IPS-20b (cell line): Measurements from ENCODE around the gene CCDC77.

Source experiments
- H3K27ac ChIP-seq: one replicate; pipeline ENCODE4 v1.5.1; 2013; ENCODE audit warnings: low read length
- H3K27me3 ChIP-seq: 2 replicates; pipeline ENCODE4 v1.6.1; 2013; ENCODE audit warnings: mild to moderate bottlenecking, low read length, inconsistent platforms; ENCODE audit not compliant: insufficient read depth
- H3K36me3 ChIP-seq: 2 replicates; pipeline ENCODE4 v1.6.1; 2013; ENCODE audit warnings: low read depth, mild to moderate bottlenecking, inconsistent platforms, low read length, moderate library complexity; ENCODE audit not compliant: insufficient read depth
- H3K4me1 ChIP-seq: 2 replicates; pipeline ENCODE4 v1.6.1; 2013; ENCODE audit warnings: mild to moderate bottlenecking, control low read depth, inconsistent platforms, low read length, moderate library complexity; ENCODE audit not compliant: insufficient read depth
- H3K4me3 ChIP-seq: 2 replicates; pipeline ENCODE4 v1.5.1; 2013; ENCODE audit warnings: mild to moderate bottlenecking, low read length, inconsistent platforms
- H3K9ac ChIP-seq: 2 replicates; pipeline ENCODE4 v1.6.1; 2013; ENCODE audit warnings: low read depth, mild to moderate bottlenecking, inconsistent platforms, low read length, moderate library complexity
- H3K9me3 ChIP-seq: 2 replicates; pipeline ENCODE4 v1.6.1; 2013; ENCODE audit warnings: mild to moderate bottlenecking, low read depth, low read length, inconsistent platforms; ENCODE audit not compliant: insufficient read depth

The CCDC77 gene

GRCh38 chr12:467591-467990 is 66.1 kb downstream of the CCDC77 start:
- Histone ChIP-seq H3K27me3 (peaks cover 4% of the 10 kb centered on the region), H3K27ac (no peak overlapping the region), H3K4me1 (no peaks in the 10 kb centered on the region)

DNA sequence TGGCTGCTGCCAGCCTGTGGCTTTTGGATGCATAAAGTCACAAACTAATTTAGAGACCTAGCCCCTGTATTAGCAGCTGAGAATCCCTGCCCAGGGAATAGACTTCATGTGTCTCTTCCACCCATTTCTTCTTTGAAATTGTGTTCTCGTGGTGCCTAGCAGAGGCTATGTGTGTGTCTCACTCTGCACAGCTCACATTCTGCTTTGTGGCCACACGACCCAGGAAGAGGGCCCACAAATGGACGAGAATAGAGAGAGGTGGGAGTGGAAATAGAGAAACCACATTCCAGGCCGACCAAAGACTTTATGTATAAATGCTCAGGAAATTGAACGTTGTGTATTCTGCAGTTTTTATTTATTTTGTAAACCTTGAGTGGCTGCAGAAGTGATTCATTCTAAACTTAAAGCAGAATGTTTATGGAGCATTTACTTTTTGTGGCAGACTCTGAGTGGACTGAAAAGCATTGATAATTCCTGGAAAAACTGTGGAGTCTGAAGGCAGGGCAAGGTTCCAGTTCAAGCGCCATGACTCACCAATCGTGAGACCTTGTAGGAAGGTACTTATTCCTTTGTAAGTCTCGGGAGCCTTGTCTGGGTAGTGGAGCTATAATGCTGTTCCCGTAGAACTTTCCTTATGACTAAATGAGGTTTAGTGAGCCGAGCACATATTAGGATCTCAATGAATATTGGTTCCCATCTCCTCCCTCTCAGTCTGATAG is 67.4 kb downstream of the CCDC77 start:
- Histone ChIP-seq H3K9ac (no peak overlapping the region), H3K9me3 (no peaks in the 10 kb centered on the region), H3K4me3 (no peak overlapping the region)

More at GRCh38 chr12:467591-467990, 66.1 kb downstream of the CCDC77 start:
- Histone ChIP-seq H3K4me3 (no peak overlapping the region), H3K36me3 (no peaks in the 10 kb centered on the region), H3K9me3 (no peaks in the 10 kb centered on the region), H3K9ac (no peak overlapping the region)

DNA sequence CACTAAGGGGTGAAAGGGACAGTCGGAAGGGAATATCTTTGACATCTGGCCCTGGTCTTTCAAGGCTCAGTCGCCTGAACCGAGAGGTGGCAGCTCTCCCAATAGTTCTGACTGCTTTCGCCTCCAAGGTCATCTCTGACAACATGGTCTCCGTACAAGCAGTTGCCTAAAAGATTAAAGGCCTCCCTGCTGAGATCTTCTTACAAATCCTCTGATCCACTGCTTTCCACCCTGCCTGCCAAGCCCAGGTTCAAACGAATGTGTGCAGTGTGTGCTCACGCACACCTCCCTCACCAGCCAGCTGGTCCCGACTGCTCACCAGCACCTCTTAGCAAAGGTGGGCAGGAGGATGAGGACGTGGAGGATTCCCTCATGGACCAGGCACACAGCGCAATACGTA is 68.7 kb downstream of the CCDC77 start:
- no peak overlapping the region for H3K9ac ChIP-seq
- H3K36me3 ChIP-seq = no peaks in the 10 kb centered on the region
- no peak overlapping the region for H3K27ac ChIP-seq
- no peaks in the 10 kb centered on the region for H3K9me3 ChIP-seq
- no peaks in the 10 kb centered on the region for H3K27me3 ChIP-seq
- H3K4me1 ChIP-seq = peaks cover 4% of the 10 kb centered on the region
- no peak overlapping the region for H3K4me3 ChIP-seq

More for the DNA sequence above, 67.4 kb downstream of the CCDC77 start:
- H3K27ac ChIP-seq = no peak overlapping the region
- no peaks in the 10 kb centered on the region for H3K36me3 ChIP-seq
- no peaks in the 10 kb centered on the region for H3K27me3 ChIP-seq
- no peaks in the 10 kb centered on the region for H3K4me1 ChIP-seq

- Histone ChIP-seq H3K9me3 (no peaks in the 10 kb centered on the region), H3K4me1 (peaks cover 4% of the 10 kb centered on the region), H3K27me3 (no peaks in the 10 kb centered on the region), H3K4me3 (no peak overlapping the region), H3K36me3 (no peaks in the 10 kb centered on the region), H3K27ac (no peak overlapping the region), H3K9ac (no peak overlapping the region)
Measured at GRCh38 chr12:473198-473597, 71.8 kb downstream of the CCDC77 start.

GRCh38 chr12:473863-474577 is 72.6 kb downstream of the CCDC77 start:
- Histone ChIP-seq H3K4me1 (peaks cover 4% of the 10 kb centered on the region), H3K9me3 (no peaks in the 10 kb centered on the region), H3K4me3 (no peak overlapping the region), H3K36me3 (no peaks in the 10 kb centered on the region), H3K9ac (no peak overlapping the region), H3K27me3 (no peaks in the 10 kb centered on the region), H3K27ac (no peak overlapping the region)

DNA sequence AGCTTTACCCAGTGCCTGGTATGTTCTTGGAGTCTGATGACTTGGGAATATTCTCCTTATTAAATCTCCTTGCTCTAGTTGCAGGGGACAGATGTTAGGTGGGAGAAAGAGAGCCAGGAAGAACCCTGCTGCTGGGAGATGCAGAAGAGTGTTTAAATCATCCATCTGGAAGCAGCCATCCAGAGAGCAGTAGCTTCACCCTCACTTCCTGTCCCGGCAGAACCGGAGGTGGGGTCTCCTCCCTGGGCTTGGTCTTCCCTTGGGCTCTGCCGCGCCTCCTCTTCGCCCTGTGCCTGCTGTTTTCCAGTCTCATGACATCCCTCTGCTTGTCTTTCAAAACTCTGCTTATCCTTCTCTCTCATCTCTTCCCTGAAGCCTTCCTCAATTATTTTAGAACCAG is 73.8 kb downstream of the CCDC77 start:
- no peak overlapping the region for H3K27ac ChIP-seq
- H3K9ac ChIP-seq = no peak overlapping the region
- H3K4me1 ChIP-seq = peaks cover 4% of the 10 kb centered on the region
- H3K4me3 ChIP-seq = no peak overlapping the region
- no peaks in the 10 kb centered on the region for H3K36me3 ChIP-seq
- no peaks in the 10 kb centered on the region for H3K9me3 ChIP-seq
- no peaks in the 10 kb centered on the region for H3K27me3 ChIP-seq

DNA sequence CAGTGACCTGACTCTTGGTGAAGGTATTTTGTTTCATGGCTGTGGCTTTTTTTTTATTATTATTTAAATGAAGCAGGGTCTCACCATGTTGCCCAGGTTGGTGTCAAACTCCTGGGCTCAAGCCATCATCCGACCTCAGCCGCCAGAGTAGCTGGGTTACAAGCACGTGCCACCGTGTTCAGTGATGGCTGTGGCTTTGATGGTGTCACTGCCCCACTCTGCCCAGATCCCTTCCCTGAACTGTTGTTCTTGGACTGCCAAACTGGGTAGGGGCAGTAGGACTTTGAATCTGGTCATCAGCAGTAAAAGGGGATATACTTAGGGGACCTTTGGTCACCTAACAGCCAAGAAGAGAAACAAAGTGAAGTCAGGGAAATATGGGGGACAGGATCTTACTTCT is 77.7 kb downstream of the CCDC77 start:
- Histone ChIP-seq H3K4me1 (peaks cover 1% of the 10 kb centered on the region), H3K36me3 (no peaks in the 10 kb centered on the region), H3K27me3 (no peaks in the 10 kb centered on the region), H3K27ac (no peak overlapping the region), H3K9ac (no peak overlapping the region), H3K4me3 (no peak overlapping the region), H3K9me3 (no peaks in the 10 kb centered on the region)

DNA sequence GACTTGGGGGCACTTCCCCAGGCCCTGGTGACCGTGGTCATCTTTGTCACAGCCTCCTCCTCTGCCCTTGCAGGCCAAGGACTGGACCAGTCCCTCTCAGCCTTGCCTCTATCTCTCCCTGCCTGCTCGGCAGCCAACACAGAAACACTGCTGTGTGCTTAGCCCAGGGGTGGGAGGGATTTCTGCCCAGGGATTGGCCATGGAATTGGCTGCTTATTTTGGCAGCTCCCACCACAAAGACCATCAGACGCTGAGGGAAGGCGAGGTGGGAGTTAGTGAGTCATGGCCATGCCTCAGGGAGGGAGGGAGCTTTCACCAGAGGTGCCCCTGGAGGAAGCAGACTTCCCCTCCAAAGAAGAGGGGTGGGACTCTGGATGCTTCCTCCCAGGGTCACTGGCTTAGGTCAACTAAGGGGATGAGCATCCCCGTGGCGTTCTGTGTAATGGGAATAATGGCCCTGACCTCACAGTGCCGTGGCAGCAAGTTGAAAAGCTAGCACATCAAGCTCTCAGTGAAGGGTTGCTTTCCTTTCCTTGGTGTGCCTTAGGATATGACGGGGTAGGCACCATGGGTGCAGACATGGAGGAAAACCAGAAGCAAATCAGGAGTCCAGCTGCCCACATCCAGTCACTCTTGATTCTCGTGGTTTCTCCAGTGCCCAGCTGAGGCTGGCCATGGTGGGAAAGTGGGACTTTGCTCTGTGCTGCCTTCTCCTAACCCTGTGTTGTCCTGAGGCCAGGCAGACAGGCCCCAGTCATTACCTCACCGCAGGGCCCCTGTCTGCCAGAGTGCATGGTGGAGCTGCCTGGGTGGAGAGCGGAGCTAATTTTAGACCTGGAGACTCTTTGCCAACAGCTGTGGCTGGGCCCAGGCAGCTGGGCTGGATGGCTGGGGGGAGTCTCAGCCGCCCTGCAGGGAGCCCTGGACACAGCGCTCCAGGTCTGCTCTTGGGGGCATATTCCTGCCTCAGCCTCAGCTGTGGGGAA is 79.7 kb downstream of the CCDC77 start:
- no peak overlapping the region for H3K4me3 ChIP-seq
- H3K36me3 ChIP-seq = no peaks in the 10 kb centered on the region
- no peaks in the 10 kb centered on the region for H3K9me3 ChIP-seq
- no peaks in the 10 kb centered on the region for H3K27me3 ChIP-seq
- H3K9ac ChIP-seq = no peak overlapping the region
- no peaks in the 10 kb centered on the region for H3K4me1 ChIP-seq
- no peak overlapping the region for H3K27ac ChIP-seq

DNA sequence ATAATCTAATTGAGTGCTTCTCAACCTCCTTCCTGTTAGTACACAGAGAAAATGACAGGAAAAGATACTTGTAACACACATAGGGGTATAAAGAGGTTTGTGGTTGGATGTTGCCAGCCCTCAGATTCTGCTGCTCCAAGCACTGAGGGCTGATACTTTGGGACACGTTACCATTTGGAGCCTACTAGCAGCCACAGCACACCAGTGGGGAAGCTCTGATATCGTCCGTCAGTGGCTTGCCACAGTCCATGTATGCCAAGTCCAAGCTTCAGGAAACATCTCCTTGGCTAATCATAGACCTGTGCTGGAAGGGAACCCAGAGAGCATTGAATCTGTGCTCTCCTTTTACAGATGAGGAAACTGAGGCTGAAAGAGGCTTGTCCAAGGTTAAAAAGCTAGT is 80.6 kb downstream of the CCDC77 start:
- H3K27ac ChIP-seq = no peak overlapping the region
- no peak overlapping the region for H3K9ac ChIP-seq
- H3K4me1 ChIP-seq = no peaks in the 10 kb centered on the region
- no peaks in the 10 kb centered on the region for H3K9me3 ChIP-seq
- no peak overlapping the region for H3K4me3 ChIP-seq
- no peaks in the 10 kb centered on the region for H3K36me3 ChIP-seq
- no peaks in the 10 kb centered on the region for H3K27me3 ChIP-seq

- Histone ChIP-seq H3K4me3 (no peak overlapping the region), H3K4me1 (no peaks in the 10 kb centered on the region), H3K27me3 (no peaks in the 10 kb centered on the region)
Measured at GRCh38 chr12:484096-484495, 82.7 kb downstream of the CCDC77 start.

GRCh38 chr12:490260-490659 is 88.8 kb downstream of the CCDC77 start:
- no peaks in the 10 kb centered on the region for H3K27me3 ChIP-seq
- no peak overlapping the region for H3K9ac ChIP-seq
- H3K4me1 ChIP-seq = no peaks in the 10 kb centered on the region
- H3K36me3 ChIP-seq = no peaks in the 10 kb centered on the region
- no peak overlapping the region for H3K4me3 ChIP-seq
- H3K27ac ChIP-seq = no peak overlapping the region
- H3K9me3 ChIP-seq = peaks cover 23% of the 10 kb centered on the region

More at GRCh38 chr12:484096-484495, 82.7 kb downstream of the CCDC77 start:
- Histone ChIP-seq H3K36me3 (no peaks in the 10 kb centered on the region), H3K9ac (no peak overlapping the region), H3K27ac (no peak overlapping the region), H3K9me3 (no peaks in the 10 kb centered on the region)
